ENCODE results near the gene DPP9.

Gene DPP9

DNA sequence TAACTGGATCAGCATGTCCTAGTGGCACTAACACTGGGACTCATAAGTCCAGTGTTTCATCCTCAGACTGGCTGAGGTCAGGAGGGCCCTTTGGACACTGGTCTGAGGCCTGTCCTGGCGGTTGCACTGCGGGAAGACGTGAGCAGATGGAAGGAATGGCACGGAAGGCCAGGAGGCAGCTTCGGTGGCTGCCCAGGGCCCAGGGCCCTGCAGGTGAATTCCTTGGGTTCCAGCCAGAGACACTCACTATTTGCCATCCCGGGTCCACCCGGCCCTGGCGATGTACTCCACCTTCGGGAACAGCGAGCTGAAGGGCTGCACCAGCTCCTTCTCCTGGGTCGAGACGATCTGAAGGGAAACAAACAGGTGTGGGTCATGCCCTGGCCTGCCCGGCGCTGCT, 26.3 kb downstream of the DPP9 start:
- no peaks in the 10 kb centered on the region for H3K9me3 ChIP-seq
- TF ChIP-seq, protein P1, sequence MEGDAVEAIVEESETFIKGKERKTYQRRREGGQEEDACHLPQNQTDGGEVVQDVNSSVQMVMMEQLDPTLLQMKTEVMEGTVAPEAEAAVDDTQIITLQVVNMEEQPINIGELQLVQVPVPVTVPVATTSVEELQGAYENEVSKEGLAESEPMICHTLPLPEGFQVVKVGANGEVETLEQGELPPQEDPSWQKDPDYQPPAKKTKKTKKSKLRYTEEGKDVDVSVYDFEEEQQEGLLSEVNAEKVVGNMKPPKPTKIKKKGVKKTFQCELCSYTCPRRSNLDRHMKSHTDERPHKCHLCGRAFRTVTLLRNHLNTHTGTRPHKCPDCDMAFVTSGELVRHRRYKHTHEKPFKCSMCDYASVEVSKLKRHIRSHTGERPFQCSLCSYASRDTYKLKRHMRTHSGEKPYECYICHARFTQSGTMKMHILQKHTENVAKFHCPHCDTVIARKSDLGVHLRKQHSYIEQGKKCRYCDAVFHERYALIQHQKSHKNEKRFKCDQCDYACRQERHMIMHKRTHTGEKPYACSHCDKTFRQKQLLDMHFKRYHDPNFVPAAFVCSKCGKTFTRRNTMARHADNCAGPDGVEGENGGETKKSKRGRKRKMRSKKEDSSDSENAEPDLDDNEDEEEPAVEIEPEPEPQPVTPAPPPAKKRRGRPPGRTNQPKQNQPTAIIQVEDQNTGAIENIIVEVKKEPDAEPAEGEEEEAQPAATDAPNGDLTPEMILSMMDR (IDR thresholded peaks at IDR 0.05; ENCODE audit: low read depth, low read length) = no peak
- peaks cover 88% of the 10 kb centered on the region for H3K36me3 ChIP-seq
- DNase-seq = no peak
- no peak overlapping the region for H3K4me3 ChIP-seq (ENCODE audit: low read depth, low read length)
- no peaks in the 10 kb centered on the region for H3K27me3 ChIP-seq
- no peaks in the 10 kb centered on the region for H3K4me1 ChIP-seq

DNA sequence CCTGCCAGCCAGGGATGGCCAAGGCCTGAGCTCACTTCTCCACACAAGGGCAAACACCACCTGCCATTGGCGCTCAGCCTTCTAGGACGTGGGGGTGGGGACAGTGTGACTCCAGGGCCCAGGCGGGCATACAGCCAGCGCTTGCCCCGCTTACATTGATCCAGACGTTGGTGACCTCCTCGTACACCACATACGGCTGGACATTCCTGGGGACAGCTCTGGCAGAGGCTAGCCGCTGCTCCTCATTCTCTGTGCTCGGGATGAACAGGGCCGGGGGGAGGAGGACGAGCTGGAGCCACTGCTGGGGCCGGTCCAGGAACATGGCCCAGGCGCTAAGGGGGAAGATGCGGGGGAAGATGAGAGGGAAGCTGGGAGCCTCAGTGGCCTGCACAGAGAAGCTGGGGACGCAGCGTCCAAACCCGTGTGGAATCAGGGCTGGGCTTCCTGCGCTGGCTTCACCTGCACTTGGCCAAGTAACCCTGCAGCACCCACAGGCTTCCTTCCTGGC, 28.4 kb downstream of the DPP9 start:
- H3K36me3 ChIP-seq = peaks cover 75% of the 10 kb centered on the region
- TF ChIP-seq, protein P1 (IDR thresholded peaks at IDR 0.05; ENCODE audit: low read depth, low read length) = no peak
- no peak overlapping the region for H3K4me3 ChIP-seq (ENCODE audit: low read depth, low read length)
- DNase-seq = no peak
- H3K27me3 ChIP-seq = no peaks in the 10 kb centered on the region
- H3K4me1 ChIP-seq = no peaks in the 10 kb centered on the region
- H3K9me3 ChIP-seq = no peaks in the 10 kb centered on the region

DNA sequence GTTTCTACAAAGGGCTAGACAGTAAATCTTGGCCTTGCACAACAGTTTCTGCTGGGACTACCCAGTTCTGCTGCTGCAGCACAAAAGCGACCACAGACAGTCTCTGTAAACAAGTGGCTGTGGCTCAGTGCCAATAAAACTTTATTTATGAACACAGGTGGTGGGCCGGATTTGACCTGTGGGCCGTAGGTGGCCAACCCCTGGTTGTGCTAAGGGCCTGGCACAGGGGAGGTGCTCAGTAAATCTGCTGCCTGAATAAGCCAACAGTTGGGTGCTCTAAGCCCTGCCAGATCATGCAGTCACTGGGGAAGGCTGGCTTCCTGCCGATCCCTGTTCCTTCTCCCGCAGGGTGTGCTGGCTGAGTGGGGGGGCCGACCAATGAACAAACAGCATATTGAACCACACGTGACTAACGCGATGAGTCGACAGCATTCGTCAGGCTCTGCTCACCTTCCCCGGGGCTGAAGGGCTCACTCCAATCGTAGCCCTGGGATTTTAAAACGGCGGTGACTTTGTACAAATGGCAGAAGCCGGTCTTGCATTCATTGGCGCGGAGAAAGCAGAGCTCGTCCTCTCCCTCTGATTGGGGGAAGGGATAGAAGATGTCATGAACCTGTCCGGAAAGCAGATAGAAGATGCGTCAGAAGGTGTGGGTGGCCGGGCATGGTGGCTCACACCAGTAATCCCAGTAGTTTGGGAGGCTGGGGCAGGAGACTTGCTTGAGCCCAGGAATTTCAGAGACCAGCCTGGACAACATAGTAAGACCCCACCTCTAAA, 29.2 kb downstream of the DPP9 start:
- peak; percentile 44 for DNase-seq
- H3K27me3 ChIP-seq = no peaks in the 10 kb centered on the region
- H3K36me3 ChIP-seq = peaks cover 74% of the 10 kb centered on the region
- H3K9me3 ChIP-seq = no peaks in the 10 kb centered on the region
- no peaks in the 10 kb centered on the region for H3K4me1 ChIP-seq
- TF ChIP-seq, protein P1 (IDR thresholded peaks at IDR 0.05; ENCODE audit: low read depth, low read length) = no peak
- H3K4me3 ChIP-seq (ENCODE audit: low read depth, low read length) = no peak overlapping the region

DNA sequence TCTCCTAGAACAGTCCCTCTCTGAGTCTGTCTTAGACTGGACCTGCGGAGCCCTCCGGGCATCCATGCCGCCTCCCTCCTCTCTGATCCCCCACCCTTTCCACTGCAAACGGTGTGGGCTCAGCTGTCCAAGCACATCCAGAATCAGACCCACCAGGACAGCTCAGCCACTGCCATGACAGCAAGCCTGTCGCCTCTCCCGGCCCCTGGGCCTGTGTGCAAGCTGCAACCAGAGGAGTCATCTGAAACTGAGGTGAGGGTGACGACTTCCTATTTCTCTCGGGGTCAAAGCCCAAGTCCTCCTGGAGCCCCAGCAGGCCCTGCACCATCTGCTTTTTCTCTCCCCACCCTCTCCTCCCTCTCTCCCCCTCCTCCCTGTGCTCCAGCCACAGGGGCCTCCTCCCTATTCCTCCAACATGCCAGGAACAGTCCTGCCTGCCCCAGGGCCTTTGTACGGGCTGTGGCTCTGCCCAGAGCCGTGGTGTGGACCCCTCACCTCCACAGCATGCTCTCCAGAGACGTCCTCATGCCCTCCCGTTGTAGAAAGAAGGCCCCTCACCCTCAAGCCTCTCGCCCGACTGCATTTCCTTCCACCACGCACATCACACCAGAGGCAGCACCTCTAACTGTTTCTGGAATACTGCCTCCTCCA, 30.0 kb downstream of the DPP9 start:
- Histone ChIP-seq H3K4me1 (no peaks in the 10 kb centered on the region), H3K36me3 (peaks cover 73% of the 10 kb centered on the region), H3K9me3 (no peaks in the 10 kb centered on the region), H3K27me3 (no peaks in the 10 kb centered on the region), H3K4me3 (ENCODE audit: low read depth, low read length) (no peak overlapping the region)
- TF ChIP-seq, protein P1 (IDR thresholded peaks at IDR 0.05; ENCODE audit: low read depth, low read length) = no peak
- DNase-seq = no peak

DNA sequence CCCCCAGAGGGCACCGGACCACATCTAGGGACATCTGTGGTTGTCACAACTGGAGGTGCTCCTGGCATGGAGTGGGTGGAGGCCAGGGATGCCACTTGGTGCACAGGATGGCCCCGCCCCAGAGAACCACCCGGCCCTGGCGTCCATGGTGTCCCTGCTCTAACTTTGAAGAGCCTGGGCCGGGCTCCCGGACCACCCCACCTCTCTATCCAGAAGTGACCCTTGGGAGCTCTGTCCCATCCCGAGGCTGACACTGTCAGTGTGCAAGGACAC, 30.6 kb downstream of the DPP9 start:
- TF ChIP-seq, protein P1 (IDR thresholded peaks at IDR 0.05; ENCODE audit: low read depth, low read length) = no peak
- DNase-seq = no peak
- no peak overlapping the region for H3K4me3 ChIP-seq (ENCODE audit: low read depth, low read length)
- H3K9me3 ChIP-seq = no peaks in the 10 kb centered on the region
- H3K27me3 ChIP-seq = no peaks in the 10 kb centered on the region
- no peaks in the 10 kb centered on the region for H3K4me1 ChIP-seq
- H3K36me3 ChIP-seq = peaks cover 72% of the 10 kb centered on the region
